Activated T-helper 17 cell treated with anti-CD3 and anti-CD28 coated beads, Interleukin-2, amount 50 U/mL, for 72 hours (primary cell): ENCODE measurements around the gene CPHXL2. TPM values are rescaled to one million over a fixed set of nuclear protein-coding genes. Genes with fewer than 3 reads are reported as not detected.
A peak's percentile ranks its signal among the peaks of the same experiment; 100 is the strongest.

Experiments used
- ATAC-seq: fragments of 150-1000 bp; cut with Tn5 transposase; replicated peaks from 2 replicates; pipeline ENCODE4 v1.10.0; 2021; ENCODE audit warnings: mild to moderate bottlenecking, moderate library complexity
- H3K27ac Mint-ChIP-seq: one replicate; pipeline ENCODE4 v1.8.0; 2022; ENCODE audit warnings: mixed read lengths
- H3K27me3 Mint-ChIP-seq: one replicate; pipeline ENCODE4 v1.8.0; 2022; ENCODE audit warnings: mixed read lengths
- H3K36me3 Mint-ChIP-seq: one replicate; pipeline ENCODE4 v1.8.0; 2022; ENCODE audit warnings: low read depth, mild to moderate bottlenecking, mixed read lengths
- H3K4me1 Mint-ChIP-seq: one replicate; pipeline ENCODE4 v1.8.0; 2022; ENCODE audit warnings: mixed read lengths
- H3K4me3 Mint-ChIP-seq: one replicate; pipeline ENCODE4 v1.8.0; 2022; ENCODE audit warnings: mild to moderate bottlenecking, mixed read lengths
- H3K9me3 Mint-ChIP-seq: one replicate; pipeline ENCODE4 v1.8.0; 2022; ENCODE audit warnings: mixed read lengths
- total RNA-seq, 2 donors: library from RNA; stranded (reverse); gene quantifications; one replicate each; pipeline ENCODE4 v1.2.3, GENCODE V29; 2022

CPHXL2 gene
- total RNA-seq: not detected

DNA sequence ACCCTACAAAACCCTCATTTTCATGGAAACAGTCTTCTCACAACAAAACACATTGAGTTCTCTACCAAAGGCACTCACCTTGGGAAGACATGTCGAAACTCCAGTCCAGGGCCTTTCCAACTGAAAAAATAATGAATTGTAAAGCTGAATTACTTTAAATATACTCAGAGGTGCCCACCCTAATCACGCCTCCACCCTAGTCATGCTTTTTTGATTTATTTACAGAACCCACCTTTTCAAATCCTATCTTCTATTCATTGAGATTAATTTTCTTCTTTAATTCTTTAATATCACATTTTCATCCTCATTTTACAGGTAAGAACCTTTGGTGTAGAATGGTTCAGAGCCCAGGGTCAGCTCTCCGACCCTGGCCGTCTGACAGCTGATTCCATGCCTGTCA lies at the start of gene CPHXL2:
CPHXL2 (minus strand) TSS at position 101 of the 400 bp plus-strand sequence; CDS start at position 91, 10 bp downstream.
- Mint-ChIP-seq H3K36me3 (no peaks in the 10 kb centered on the region), H3K9me3 (no peaks in the 10 kb centered on the region), H3K4me1 (no peaks in the 10 kb centered on the region), H3K27ac (no peak within 1 kb of the TSS), H3K27me3 (no peaks in the 10 kb centered on the region), H3K4me3 (no peak within 1 kb of the TSS)
- no peak for ATAC-seq

DNA sequence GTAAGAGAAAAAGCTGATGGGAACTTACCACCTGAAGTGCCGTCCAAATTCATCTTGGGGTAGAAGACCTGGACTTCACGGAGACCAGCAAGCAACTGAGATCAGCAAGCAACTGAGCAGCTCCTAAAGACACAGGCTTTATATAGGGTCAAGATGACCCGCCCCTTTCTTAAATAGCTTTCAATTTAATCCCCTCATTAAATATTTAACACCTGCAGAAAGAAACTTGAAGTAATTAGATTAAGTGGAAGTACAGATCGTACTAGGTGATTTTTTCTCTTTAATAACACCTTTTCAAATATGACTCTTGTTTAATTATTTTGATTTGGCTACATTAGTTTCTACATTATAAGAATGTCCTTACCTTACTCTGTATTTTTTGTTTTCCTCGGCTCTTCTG lies 49.6 kb upstream of the CPHXL2 start, which contains the start of gene CPHXL:
CPHXL (minus strand) TSS at position 101 of the 400 bp plus-strand sequence; CDS start at position 53, 48 bp downstream.
- ATAC-seq: no peak
- Mint-ChIP-seq H3K27me3 (no peaks in the 10 kb centered on the region), H3K4me3 (no peak within 1 kb of the TSS)

DNA sequence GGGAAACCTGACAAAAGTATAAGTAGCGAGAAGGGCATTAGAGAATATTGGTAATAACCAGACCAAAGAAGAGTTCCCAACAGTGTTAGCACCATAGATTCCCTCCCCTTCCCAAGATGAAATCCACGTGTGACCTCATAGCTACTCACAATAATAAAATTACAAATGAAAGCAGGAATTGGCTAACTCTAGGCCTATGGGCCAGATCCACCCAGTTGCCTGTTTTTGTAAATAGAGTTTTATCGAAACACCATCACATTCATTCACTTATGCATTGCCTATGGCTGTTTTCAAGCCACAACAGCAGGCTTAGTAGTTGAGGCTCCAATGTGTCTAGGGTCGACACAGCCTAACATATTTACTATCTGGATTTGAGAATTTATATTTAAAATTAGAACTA lies 41.6 kb upstream of the CPHXL2 start:
- Mint-ChIP-seq H3K36me3 (no peaks in the 10 kb centered on the region), H3K4me1 (no peaks in the 10 kb centered on the region), H3K4me3 (no peak overlapping the region), H3K9me3 (peaks cover 3% of the 10 kb centered on the region), H3K27ac (no peak overlapping the region), H3K27me3 (peaks cover 15% of the 10 kb centered on the region)
- ATAC-seq: no peak

More for the DNA sequence above, 49.6 kb upstream of the CPHXL2 start, which contains the start of gene CPHXL:
- Mint-ChIP-seq H3K4me1 (no peaks in the 10 kb centered on the region), H3K27ac (no peak within 1 kb of the TSS), H3K36me3 (no peaks in the 10 kb centered on the region), H3K9me3 (no peaks in the 10 kb centered on the region)

DNA sequence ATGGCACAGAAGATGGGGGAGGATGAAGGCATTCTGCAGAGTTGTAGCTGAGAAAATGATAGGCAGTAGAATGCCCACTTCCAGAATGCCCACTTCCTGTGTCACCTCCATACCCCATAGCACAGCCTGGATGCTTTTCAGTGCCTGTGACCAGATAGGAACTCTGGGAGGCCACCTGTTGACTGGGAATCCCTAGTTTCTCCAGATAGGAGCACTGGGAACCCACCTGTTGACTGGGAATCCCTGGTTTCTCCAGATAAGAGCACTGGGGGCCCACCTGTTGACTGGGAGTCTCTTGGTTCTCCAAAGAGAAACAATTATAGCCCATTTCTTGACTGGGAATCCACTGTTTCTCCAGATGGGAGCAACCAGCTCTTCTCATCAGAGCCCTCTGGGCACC lies 37.9 kb upstream of the CPHXL2 start:
- Mint-ChIP-seq H3K4me1 (no peaks in the 10 kb centered on the region), H3K4me3 (no peak overlapping the region), H3K27ac (no peak overlapping the region), H3K27me3 (peaks cover 18% of the 10 kb centered on the region), H3K36me3 (no peaks in the 10 kb centered on the region), H3K9me3 (peaks cover 3% of the 10 kb centered on the region)
- no peak for ATAC-seq

DNA sequence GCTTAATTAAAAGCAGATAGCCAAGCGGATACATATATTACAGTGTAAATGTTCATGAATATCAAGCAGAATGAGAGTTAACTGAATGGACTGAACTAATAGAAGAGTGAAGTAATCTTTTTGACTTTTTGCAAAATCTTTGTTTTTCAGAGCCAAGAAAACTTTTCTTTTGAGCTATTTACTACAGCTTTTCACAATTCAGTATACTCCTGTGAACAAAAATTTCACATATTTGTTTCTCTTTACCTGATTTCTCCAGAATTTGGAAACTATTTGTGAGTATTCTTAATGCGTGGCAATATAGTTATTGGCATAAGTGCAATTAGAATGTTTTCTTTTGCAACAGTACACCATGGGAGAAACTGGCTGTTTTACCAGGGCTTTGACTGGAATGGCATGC lies 33.5 kb upstream of the CPHXL2 start:
- Mint-ChIP-seq H3K36me3 (no peaks in the 10 kb centered on the region), H3K4me1 (no peaks in the 10 kb centered on the region), H3K27me3 (peaks cover 13% of the 10 kb centered on the region), H3K9me3 (no peaks in the 10 kb centered on the region), H3K4me3 (no peak overlapping the region), H3K27ac (no peak overlapping the region)
- no peak for ATAC-seq

DNA sequence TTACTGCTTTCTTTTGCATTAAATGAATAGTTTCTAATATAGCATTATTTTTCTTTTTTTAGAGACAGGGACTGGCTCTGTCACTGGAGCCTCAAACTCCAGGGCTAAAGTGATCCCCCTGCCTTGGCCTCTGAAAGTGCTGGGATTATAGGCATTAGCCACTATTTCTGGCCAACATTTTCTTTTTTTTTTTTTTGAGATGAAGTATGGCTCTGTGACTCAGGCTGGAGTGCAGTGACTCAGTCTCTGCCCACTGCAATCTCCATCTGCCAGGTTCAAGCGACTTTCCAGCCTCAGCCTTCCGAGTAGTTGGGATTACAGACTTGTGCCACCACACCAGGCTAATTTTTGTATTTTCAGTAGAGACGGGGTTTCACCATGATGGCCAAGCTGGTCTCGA lies 26.5 kb upstream of the CPHXL2 start:
- Mint-ChIP-seq H3K27ac (no peak overlapping the region), H3K4me3 (no peak overlapping the region), H3K36me3 (no peaks in the 10 kb centered on the region), H3K4me1 (no peaks in the 10 kb centered on the region), H3K27me3 (peaks cover 4% of the 10 kb centered on the region), H3K9me3 (no peaks in the 10 kb centered on the region)
- no peak for ATAC-seq

DNA sequence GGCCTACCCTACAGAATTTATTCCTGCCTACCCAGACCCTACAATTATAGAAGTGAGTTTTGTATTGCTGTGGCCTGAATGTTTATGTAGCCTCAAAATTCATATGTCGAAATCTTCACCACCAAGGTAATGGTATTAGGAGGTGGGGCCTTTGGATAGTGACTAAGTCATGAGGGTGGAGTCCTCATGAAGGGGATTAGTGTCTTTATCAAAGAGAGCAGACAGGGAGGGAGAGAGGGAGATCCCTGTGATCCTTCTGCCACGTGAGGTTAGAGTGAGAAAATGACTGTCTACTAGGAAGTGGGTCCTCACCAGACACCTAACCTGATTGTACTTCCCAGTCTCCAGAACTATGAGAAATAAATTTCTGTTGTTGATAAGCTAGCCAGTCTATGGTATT lies 25.4 kb upstream of the CPHXL2 start:
- no peak overlapping the region for H3K4me3 Mint-ChIP-seq
- ATAC-seq: no peak
- H3K9me3 Mint-ChIP-seq: no peaks in the 10 kb centered on the region

DNA sequence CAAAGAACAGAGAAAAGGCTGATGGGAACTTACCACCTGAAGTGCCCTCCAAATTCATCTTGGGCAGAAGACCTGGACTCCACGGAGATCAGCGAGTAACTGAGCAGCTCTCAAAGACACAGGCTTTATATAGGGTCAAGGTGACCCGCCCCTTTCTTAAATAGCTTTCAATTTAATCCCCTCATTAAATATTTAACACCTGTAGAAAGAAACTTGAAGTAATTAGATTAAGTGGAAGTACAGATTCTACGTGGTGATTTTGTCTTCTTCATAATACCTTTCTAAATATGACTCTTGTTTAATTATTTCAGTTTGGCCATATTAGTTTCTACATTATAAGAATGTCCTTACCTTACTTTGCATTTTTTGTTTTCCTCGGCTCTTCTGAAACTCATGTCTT lies 24.6 kb upstream of the CPHXL2 start, which contains the start of gene DUXB:
DUXB (minus strand) TSS at position 101 of the 400 bp plus-strand sequence; CDS start at position 58, 43 bp downstream.
- H3K4me3 Mint-ChIP-seq: no peak within 1 kb of the TSS
- ATAC-seq: no peak
- H3K36me3 Mint-ChIP-seq: no peaks in the 10 kb centered on the region
- no peaks in the 10 kb centered on the region for H3K9me3 Mint-ChIP-seq
- no peaks in the 10 kb centered on the region for H3K27me3 Mint-ChIP-seq
- no peaks in the 10 kb centered on the region for H3K4me1 Mint-ChIP-seq
- H3K27ac Mint-ChIP-seq: no peak within 1 kb of the TSS

More for the DNA sequence above, 25.4 kb upstream of the CPHXL2 start:
- H3K27me3 Mint-ChIP-seq: peaks cover 2% of the 10 kb centered on the region
- H3K36me3 Mint-ChIP-seq: no peaks in the 10 kb centered on the region
- no peak overlapping the region for H3K27ac Mint-ChIP-seq
- no peaks in the 10 kb centered on the region for H3K4me1 Mint-ChIP-seq

DNA sequence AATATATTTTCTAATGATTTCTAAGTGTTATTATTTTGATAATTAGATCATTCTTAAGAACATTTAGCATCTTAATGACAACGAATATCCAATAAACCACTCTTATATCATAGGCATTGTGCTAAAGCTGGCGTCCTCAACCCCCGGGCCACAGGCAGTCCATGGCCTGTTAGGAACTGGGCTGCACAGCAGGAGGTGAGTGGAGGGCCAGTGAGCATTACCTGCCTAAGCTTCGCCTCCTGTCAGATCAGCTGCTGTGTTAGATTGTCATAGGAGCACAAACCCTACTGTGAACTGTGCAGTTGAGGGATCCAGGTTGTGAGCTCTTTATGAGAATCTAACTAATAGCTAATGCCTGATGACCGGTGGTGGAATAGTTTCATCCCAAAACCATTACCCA lies 20.8 kb upstream of the CPHXL2 start:
- Mint-ChIP-seq H3K4me1 (no peaks in the 10 kb centered on the region), H3K27me3 (no peaks in the 10 kb centered on the region), H3K9me3 (no peaks in the 10 kb centered on the region), H3K27ac (no peak overlapping the region), H3K36me3 (no peaks in the 10 kb centered on the region), H3K4me3 (no peak overlapping the region)
- ATAC-seq: no peak

DNA sequence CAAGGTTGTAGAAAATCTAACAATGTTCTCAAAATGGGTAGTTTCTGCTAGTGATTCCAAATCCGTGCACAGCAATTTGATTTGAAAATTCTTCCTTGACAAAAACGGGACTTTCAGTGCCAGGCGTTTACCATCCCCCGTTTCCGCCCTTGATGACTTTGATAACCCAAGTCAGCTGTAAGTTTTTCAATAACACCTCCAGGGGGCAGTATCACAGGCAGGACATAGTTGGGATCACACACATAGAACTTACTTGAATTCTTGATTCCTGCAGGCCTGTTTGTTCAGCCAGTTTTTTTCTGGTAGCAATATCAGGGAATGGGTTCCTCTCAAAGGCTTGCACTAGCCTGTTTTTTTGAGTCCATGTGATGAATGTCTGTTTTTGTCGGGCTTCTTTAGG lies 18.9 kb upstream of the CPHXL2 start:
- Mint-ChIP-seq H3K4me1 (no peaks in the 10 kb centered on the region), H3K36me3 (no peaks in the 10 kb centered on the region), H3K4me3 (no peak overlapping the region), H3K9me3 (no peaks in the 10 kb centered on the region), H3K27ac (no peak overlapping the region), H3K27me3 (no peaks in the 10 kb centered on the region)
- ATAC-seq: no peak

DNA sequence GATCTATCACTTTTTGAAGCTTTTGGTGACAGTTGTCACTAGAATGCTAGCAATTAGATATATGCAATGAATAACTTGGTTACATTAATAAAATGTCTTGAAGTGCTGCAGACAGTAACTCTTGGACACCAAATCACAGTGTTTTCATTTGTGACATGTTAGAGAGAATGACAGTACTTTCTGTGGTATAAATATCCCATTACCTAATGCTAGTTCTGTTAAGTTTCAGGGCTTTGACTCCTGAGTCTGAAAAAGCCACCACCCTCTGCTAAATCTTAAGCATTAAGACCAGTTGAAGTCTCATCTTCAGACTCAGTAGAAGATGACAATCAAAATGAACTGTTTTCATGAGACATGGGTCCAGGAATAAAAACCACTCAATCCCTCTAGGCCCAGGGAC lies 10.6 kb upstream of the CPHXL2 start:
- Mint-ChIP-seq H3K4me3 (no peak overlapping the region), H3K4me1 (no peaks in the 10 kb centered on the region), H3K27me3 (no peaks in the 10 kb centered on the region), H3K36me3 (no peaks in the 10 kb centered on the region), H3K27ac (no peak overlapping the region), H3K9me3 (no peaks in the 10 kb centered on the region)
- ATAC-seq: no peak

DNA sequence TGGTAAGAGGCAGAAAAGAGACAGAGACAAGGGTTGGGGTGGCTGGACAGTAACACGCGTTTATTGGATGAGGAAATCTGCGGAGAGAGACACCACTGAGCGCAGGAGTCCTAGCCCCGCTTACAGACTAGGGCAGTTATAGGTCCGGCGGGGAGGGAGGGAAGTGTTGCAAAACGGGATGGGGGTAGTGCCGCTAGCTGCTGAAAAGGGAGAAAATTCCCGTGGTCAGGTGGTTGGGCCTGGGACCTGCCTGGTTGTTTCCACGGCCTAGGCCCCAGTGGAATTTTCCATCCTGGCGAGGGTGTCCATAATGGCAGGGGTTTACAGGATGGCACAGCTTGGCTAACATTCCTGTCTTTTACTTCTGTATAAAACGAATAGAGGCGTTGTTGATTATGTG lies 5.5 kb upstream of the CPHXL2 start:
- H3K4me1 Mint-ChIP-seq: no peaks in the 10 kb centered on the region
- no peaks in the 10 kb centered on the region for H3K36me3 Mint-ChIP-seq
- ATAC-seq: no peak
- H3K9me3 Mint-ChIP-seq: no peaks in the 10 kb centered on the region
- peak overlapping the region; percentile 10 for H3K27ac Mint-ChIP-seq
- no peaks in the 10 kb centered on the region for H3K27me3 Mint-ChIP-seq
- H3K4me3 Mint-ChIP-seq: no peak overlapping the region

DNA sequence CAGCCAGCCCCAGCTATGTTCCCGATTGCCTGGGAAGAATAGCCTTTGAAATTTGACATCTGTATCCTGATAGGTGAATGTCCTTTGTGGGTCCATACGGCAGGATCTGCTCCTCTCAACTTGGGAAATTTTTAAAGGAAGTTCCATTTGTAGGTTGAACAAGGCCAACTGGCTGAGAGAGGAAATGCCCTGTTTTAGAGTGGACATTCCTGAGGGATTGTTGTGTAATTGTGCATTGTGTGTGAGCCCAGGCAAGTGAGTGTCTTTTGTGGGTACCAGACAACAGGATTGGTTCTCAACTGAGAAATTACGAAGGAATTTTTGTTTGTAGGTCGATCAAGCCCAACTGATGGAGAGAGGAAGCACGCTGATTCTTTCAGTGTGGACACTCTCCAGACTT lies 2.6 kb upstream of the CPHXL2 start:
- Mint-ChIP-seq H3K27me3 (no peaks in the 10 kb centered on the region), H3K4me1 (no peaks in the 10 kb centered on the region), H3K4me3 (no peak overlapping the region), H3K9me3 (no peaks in the 10 kb centered on the region), H3K36me3 (no peaks in the 10 kb centered on the region), H3K27ac (no peak overlapping the region)
- no peak for ATAC-seq

DNA sequence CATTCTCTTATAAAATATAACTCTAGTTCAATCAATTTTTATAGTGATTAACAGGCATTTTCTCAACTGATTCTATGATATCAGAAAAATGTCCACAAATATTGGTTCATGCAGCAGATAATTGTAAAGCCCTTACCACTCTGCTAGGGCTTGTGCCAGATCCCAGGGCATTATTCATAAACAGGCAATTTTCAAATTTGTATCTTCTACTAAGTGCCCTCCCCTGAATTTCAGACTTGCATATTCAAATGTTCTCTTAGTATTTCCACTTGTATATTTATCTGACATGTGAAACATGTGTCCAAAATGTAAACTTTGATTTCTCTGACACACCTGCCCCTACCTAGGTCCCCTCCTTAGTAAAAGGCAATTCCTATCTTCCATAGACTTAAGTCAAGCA lies 9.3 kb downstream of the CPHXL2 start:
- no peaks in the 10 kb centered on the region for H3K27me3 Mint-ChIP-seq
- no peaks in the 10 kb centered on the region for H3K36me3 Mint-ChIP-seq
- no peak overlapping the region for H3K4me3 Mint-ChIP-seq
- ATAC-seq: no peak
- H3K4me1 Mint-ChIP-seq: no peaks in the 10 kb centered on the region
- no peaks in the 10 kb centered on the region for H3K9me3 Mint-ChIP-seq
- H3K27ac Mint-ChIP-seq: no peak overlapping the region

DNA sequence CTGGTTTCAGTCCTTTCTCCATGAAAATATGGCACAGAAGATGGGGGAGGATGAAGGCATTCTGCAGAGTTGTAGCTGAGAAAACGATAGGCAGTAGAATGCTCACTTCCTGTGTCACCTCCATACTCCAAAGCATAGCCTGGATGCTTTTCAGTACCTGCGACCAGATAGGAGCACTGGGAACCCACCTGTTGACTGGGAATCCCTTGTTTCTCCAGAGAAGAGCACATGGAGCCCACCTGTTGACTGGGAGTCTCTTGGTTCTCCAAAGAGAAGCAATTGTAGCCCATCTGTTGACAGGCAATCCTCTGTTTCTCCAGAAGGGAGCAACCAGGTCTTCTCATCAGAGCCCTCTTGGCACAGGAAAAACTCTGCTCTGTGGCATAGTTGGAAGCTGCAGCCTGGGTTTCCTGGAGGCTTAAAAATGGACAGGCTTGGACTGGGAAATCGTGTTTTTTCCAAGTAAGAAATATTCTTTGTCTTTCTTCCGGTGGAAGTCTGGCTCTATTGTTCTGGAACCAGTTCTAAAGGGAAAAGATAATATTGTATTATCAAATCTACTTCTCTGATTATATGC lies 16.0 kb downstream of the CPHXL2 start:
- Mint-ChIP-seq H3K27me3 (no peaks in the 10 kb centered on the region), H3K9me3 (no peaks in the 10 kb centered on the region), H3K4me1 (no peaks in the 10 kb centered on the region), H3K27ac (no peak overlapping the region), H3K36me3 (peaks cover 36% of the 10 kb centered on the region), H3K4me3 (no peak overlapping the region)
- no peak for ATAC-seq

DNA sequence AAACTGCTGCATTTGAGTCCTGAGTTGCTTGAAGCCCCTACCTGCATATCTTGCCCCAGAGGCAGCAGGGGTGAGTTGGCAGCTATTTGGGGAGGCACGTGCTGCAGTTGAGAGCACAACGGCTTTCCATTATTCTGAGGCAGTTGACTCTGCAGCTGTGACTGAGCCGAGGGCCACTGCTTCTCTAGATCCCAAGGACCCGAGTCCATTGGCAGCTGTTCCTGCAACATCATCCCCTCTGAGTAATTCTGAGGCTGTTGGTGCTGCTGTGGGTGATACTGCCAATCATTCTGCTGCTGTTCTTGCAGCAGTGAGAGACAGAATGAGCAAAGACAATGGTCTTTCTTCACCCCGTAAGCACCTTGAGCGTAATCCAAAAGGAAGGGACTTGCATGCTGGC lies 16.5 kb downstream of the CPHXL2 start:
- H3K27me3 Mint-ChIP-seq: no peaks in the 10 kb centered on the region
- H3K4me1 Mint-ChIP-seq: no peaks in the 10 kb centered on the region
- no peaks in the 10 kb centered on the region for H3K9me3 Mint-ChIP-seq
- no peak overlapping the region for H3K27ac Mint-ChIP-seq
- H3K4me3 Mint-ChIP-seq: no peak overlapping the region
- ATAC-seq: no peak
- H3K36me3 Mint-ChIP-seq: peaks cover 41% of the 10 kb centered on the region
